HepG2 (cell line): ENCODE results near the gene CDKN1C. TPM values are rescaled to one million over a fixed set of nuclear protein-coding genes. Genes with fewer than 3 reads are reported as not detected.

Experiments
- CAMTA2 ChIP-seq: sonication (generic); formaldehyde crosslinking; IDR thresholded peaks from 2 replicates; pipeline ENCODE4 v1.4.0; 2020; ENCODE audit warnings: mild to moderate bottlenecking, missing genetic modification reagents, borderline replicate concordance
- GABPA ChIP-seq, 2 experiments: IDR thresholded peaks; 2 replicates each; pipeline ENCODE4 v1.6.1; 2011 to 2016; ENCODE audit warnings: low read depth in 2 of 2, low read length in 1 of 2, missing biosample characterization in 1 of 2, missing genetic modification characterization in 1 of 2
- MXD1 ChIP-seq: sonication (generic); formaldehyde crosslinking; IDR thresholded peaks from 2 replicates; pipeline ENCODE4 v1.4.0; 2020; ENCODE audit warnings: mild to moderate bottlenecking, missing genetic modification reagents
- MYNN ChIP-seq: sonication (generic); formaldehyde crosslinking; IDR thresholded peaks from 2 replicates; pipeline ENCODE4 v1.4.0; 2020; ENCODE audit warnings: mild to moderate bottlenecking, low read depth, missing genetic modification reagents
- NCOA2 ChIP-seq: sonication (generic); formaldehyde crosslinking; IDR thresholded peaks from 2 replicates; pipeline ENCODE4 v1.8.0; 2022; ENCODE audit warnings: inconsistent platforms
- RAD21 ChIP-seq: fragments of 450-650 bp; formaldehyde crosslinking; IDR thresholded peaks from 2 replicates; pipeline ENCODE4 v1.5.0; 2020; ENCODE audit warnings: mild to moderate bottlenecking
- RELA ChIP-seq: sonication (generic); formaldehyde crosslinking; IDR thresholded peaks from 2 replicates; pipeline ENCODE4 v1.4.0; 2020; ENCODE audit warnings: missing genetic modification reagents
- SMAD9 ChIP-seq: sonication (generic); formaldehyde crosslinking; IDR thresholded peaks from 2 replicates; pipeline ENCODE4 v1.5.1; 2020; ENCODE audit warnings: mild to moderate bottlenecking, missing genetic modification reagents
- U2AF2 ChIP-seq: fragments of 200-400 bp; formaldehyde crosslinking; IDR thresholded peaks from 2 replicates; pipeline ENCODE4 v1.6.1; 2017; ENCODE audit warnings: low read depth, mild to moderate bottlenecking, low read length
- UBTF ChIP-seq: sonication (generic); formaldehyde crosslinking; IDR thresholded peaks from 2 replicates; pipeline ENCODE4 v1.4.0; 2020; ENCODE audit warnings: mild to moderate bottlenecking, missing genetic modification reagents
- ZBTB33 ChIP-seq: sonication (generic); formaldehyde crosslinking; IDR thresholded peaks from 2 replicates; pipeline ENCODE4 v1.4.0; 2020; ENCODE audit warnings: missing genetic modification reagents
- ZKSCAN5 ChIP-seq: sonication (generic); formaldehyde crosslinking; IDR thresholded peaks from 2 replicates; pipeline ENCODE4 v1.5.1; 2020; ENCODE audit warnings: mild to moderate bottlenecking, missing genetic modification reagents
- ZNF235 ChIP-seq: sonication (generic); formaldehyde crosslinking; IDR thresholded peaks from 2 replicates; pipeline ENCODE4 v1.8.1; 2023; ENCODE audit warnings: mild to moderate bottlenecking, missing genetic modification reagents, borderline replicate concordance
- ZNF253 ChIP-seq: sonication (generic); formaldehyde crosslinking; IDR thresholded peaks from 2 replicates; pipeline ENCODE4 v1.8.0; 2022; ENCODE audit warnings: mild to moderate bottlenecking, missing genetic modification reagents, borderline replicate concordance
- ZNF816 ChIP-seq: sonication (generic); formaldehyde crosslinking; IDR thresholded peaks from 2 replicates; pipeline ENCODE4 v1.8.0; 2022; ENCODE audit warnings: missing genetic modification reagents, mild to moderate bottlenecking, borderline replicate concordance
- ZSCAN30 ChIP-seq: sonication (generic); formaldehyde crosslinking; IDR thresholded peaks from 2 replicates; pipeline ENCODE4 v1.5.0; 2020; ENCODE audit warnings: mild to moderate bottlenecking, missing genetic modification reagents
- polyA plus RNA-seq, 8 experiments: library from polyadenylated mRNA; depleted of rRNA in 3 of 8; stranded (reverse) in 7 of 8; unstranded in 1 of 8; fragments of >200 nt; fragmentation: Illumina TruSeq in 4 of 8; extraction: Trizol in 4 of 8; gene quantifications; 2 replicates each; pipeline versions ENCODE4 v1.2.1 to v1.2.3, GENCODE V29; 2011 to 2016; ENCODE audit warnings: low read depth in 4 of 8, missing spikeins in 1 of 8, mixed read lengths in 1 of 8; ENCODE audit not compliant: insufficient read depth in 1 of 8
- total RNA-seq, 5 experiments: library from RNA; depleted of rRNA; stranded (reverse); fragments of >200 nt; fragmentation: Illumina TruSeq; extraction: Trizol; gene quantifications; 2 replicates each; pipeline ENCODE4 v1.2.3, GENCODE V29; 2016; ENCODE audit warnings: low read depth in 1 of 5
- TF ChIP-seq, protein P1 (sequence below): sonication (generic); formaldehyde crosslinking; IDR thresholded peaks from 2 replicates; pipeline ENCODE4 v1.4.0; 2020; ENCODE audit warnings: missing genetic modification reagents

Gene CDKN1C
- total and polyA plus RNA-seq, 2 of the 13 experiments (the other 11 are each of a cell fraction or from before 2014, with no cell fraction given) = not detected

- 0 out of 2 replicates have a peak, but pooled peaks have one; percentile 21 for TF ChIP-seq UBTF (CRISPR knock-in tag)
- TF ChIP-seq SMAD9 (CRISPR knock-in tag) = no peak
- TF ChIP-seq ZKSCAN5 (CRISPR knock-in tag) = no peak
- peak; percentile 88 for TF ChIP-seq RAD21 (CRISPR knock-in tag)
- TF ChIP-seq MXD1 (CRISPR knock-in tag) = 0 out of 2 replicates have a peak, but pooled peaks have one; percentile 19
- no peak for TF ChIP-seq ZSCAN30 (CRISPR knock-in tag)
- no peak for TF ChIP-seq ZNF253 (CRISPR knock-in tag)
- peak; percentile 17; the same call in 1 of the 2 replicates for TF ChIP-seq NCOA2 (CRISPR knock-in tag)
- no peak for TF ChIP-seq GABPA (IDR thresholded peaks at IDR 0.05; ENCODE audit: low read depth, low read length)
- 0 out of 2 replicates have a peak, but pooled peaks have one; percentile 10 for TF ChIP-seq GABPA (CRISPR knock-in tag; IDR thresholded peaks at IDR 0.05; ENCODE audit: low read depth)
- TF ChIP-seq MYNN (CRISPR knock-in tag) = no peak
- TF ChIP-seq CAMTA2 (CRISPR knock-in tag) = no peak
- no peak for TF ChIP-seq ZNF816
- TF ChIP-seq U2AF2 = no peak
- TF ChIP-seq, protein P1, sequence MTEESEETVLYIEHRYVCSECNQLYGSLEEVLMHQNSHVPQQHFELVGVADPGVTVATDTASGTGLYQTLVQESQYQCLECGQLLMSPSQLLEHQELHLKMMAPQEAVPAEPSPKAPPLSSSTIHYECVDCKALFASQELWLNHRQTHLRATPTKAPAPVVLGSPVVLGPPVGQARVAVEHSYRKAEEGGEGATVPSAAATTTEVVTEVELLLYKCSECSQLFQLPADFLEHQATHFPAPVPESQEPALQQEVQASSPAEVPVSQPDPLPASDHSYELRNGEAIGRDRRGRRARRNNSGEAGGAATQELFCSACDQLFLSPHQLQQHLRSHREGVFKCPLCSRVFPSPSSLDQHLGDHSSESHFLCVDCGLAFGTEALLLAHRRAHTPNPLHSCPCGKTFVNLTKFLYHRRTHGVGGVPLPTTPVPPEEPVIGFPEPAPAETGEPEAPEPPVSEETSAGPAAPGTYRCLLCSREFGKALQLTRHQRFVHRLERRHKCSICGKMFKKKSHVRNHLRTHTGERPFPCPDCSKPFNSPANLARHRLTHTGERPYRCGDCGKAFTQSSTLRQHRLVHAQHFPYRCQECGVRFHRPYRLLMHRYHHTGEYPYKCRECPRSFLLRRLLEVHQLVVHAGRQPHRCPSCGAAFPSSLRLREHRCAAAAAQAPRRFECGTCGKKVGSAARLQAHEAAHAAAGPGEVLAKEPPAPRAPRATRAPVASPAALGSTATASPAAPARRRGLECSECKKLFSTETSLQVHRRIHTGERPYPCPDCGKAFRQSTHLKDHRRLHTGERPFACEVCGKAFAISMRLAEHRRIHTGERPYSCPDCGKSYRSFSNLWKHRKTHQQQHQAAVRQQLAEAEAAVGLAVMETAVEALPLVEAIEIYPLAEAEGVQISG (CRISPR knock-in tag) = 0 out of 2 replicates have a peak, but pooled peaks have one; percentile 13
- peak; percentile 65; the same call in 1 of the 2 replicates for TF ChIP-seq ZBTB33
- TF ChIP-seq ZNF235 (CRISPR knock-in tag) = peak; percentile 33; the same call in 1 of the 2 replicates
- 0 out of 2 replicates have a peak, but pooled peaks have one; percentile 60 for TF ChIP-seq RELA
Measured at GRCh38 chr11:2930704-2931419, 45.3 kb upstream of the CDKN1C start (continued).
